Stimulated activated CD8-positive, alpha-beta memory T cell treated with anti-CD3 and anti-CD28 coated beads, Interleukin-7, amount 100 ng/mL, for 24 hours (primary cell): Measurements from ENCODE around the gene PHC3.

Source experiments
- DNase-seq: peaks from one replicate; pipeline ENCODE4 v3.0.0-alpha.2; 2020; ENCODE audit warnings: low read depth

The PHC3 gene

DNA sequence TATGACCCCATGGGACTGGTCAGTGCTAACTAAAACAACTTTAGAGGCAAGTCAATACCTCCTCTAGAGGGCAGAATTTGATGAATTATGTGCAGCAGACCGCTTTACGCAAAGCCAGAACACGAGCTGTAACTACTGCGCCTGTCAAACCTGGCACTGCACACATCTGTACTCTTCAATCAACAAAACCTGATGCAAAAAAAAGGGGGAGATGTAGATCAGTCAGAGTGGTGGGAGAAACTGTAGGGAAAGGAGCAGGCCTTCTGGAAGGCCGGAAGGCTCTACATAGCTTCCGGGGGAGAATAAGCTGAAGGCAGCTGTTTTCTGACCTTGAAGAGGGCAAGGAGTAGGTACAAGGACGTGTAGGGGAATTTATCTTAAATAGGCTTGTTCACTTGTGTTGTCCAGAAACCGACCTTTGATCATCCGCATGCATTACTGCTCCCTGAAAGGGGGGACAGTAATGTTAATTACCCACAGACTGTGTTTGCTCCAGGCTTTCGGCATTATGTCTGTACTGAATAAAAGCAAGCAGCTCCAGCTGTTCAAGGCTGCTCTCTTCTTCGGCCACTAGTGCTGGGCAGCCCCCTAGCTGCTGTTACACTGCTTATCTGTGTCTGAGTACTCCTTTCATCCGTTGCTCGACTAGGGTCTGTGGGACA, 102.8 kb downstream of the PHC3 start:
- DNase-seq, result no peak

GRCh38 chr3:170077361-170077760, 104.2 kb downstream of the PHC3 start:
- DNase-seq, result no peak

DNA sequence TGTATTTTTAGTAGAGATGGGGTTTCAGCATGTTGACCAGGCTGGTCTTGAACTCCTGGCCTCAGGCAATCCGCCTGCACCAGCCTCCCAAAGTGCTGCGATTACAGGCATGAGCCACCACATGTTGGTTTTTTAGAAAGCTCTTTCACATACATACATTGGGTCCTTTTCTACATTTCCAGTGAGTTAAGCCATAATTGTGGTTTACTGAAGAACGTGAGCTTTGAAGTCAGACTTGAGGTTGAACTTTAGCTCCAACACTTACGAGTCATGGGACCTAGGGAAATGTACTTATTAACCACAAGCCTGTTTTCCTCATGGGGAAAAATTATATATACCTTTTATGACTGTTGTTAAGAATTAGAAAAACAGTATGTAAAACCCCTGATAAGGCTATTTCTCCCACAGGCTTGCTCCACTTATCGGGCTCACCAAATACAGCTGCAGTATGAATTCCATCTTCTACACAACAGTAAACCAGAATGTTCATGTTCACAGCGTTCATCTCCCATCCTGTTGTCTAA, 104.8 kb downstream of the PHC3 start:
- no peak for DNase-seq

- DNase-seq, result no peak
Observed at GRCh38 chr3:170075441-170076091, 106.0 kb downstream of the PHC3 start.

DNA sequence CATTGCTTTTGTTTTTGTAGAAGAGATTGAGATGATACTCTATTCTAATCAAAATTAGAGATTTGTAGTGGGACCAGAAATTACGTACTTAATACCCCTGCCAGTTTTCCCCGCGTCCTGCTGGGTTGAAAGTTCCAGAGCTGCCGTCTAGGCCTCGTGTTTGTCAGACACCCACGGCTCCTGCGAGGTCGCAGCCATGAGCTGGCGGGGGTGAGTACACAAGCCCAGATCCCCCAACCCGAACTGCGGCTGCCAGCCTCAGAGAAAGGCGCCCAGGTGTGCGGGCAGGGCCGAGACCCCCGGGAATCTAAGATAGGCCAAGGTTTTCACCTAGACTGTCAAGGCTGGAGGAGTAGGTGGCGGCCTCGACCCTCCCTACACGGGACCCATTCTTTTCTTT, 117.4 kb downstream of the PHC3 start:
- no peak for DNase-seq

GRCh38 chr3:170063691-170064090, 117.8 kb downstream of the PHC3 start:
- no peak for DNase-seq

DNA sequence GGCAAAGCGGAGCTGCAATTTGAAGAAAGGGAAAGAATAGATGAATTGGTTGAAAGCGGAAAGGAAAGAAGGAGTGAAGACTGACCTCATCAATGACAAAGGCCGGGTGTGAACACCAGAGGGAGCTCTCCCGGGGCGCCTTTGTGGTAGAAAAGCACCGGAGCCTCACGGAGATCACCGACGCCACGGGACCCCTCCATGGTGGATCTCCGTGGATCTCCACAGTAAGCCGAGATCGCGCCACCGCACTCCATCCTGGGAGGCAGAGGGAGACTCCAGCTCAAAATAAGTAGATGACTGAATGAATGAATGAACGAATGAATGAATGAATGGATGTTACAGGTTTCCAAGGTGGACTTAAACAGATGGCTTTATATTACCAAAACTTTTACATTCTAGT, 118.8 kb downstream of the PHC3 start:
- DNase-seq, result no peak

DNA sequence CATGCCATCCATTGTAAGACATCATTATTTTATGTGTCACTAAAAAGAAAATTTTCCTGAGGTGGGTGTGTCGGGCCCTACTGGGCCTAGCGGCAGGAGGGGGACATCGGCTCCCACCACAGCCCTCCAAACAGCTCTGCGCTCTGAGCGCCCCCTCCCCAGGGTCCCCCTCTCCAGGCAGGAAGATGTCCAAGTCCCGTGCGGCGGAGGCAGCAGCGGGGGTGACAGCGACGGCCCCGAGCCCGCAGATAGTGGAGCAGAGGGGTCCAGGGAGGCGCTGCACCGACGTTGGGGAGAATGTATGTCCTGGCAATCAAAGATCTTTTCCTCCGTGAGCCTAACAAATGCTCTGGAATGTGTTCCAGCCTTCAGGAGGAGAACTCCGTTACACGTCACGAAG, 119.5 kb downstream of the PHC3 start:
- no peak for DNase-seq

DNA sequence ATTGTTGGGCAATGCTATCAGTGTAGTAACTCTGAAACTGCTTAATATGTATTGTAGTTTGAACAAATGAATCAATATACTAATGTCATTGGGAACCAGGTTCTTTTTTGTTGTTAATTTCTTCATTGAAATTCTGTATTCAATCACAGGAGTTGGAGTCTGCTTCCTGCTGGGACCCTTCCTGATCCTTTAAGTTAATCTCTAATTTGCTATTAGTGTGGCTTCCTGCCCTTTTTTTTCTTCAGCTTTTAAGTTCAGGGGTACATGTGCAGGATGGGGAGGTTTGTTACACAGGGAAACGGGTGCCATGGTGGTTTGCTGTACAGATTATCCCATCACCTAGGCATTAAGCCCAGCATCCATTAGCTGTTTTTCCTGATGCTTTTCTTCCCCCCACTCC, 122.1 kb downstream of the PHC3 start:
- no peak for DNase-seq

DNA sequence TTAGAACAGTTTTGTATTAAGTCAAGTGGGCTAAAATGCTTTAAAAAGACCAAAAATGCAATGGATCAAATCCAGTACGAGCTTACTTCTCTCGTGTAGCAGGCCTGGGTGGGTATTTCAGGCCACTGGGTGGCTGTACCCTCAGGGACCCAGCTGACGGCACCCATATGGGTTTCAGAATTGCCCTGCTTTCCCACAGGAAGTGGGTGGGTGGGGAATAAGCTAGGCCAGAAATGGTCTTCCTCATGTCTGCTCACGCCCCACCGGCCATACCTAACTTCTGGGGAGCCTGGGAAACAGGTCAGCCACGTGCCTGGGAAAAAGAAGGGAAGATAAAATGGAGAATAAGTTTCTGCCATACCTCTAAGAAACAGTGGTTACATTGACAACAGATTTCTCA, 123.4 kb downstream of the PHC3 start:
- DNase-seq, result no peak

GRCh38 chr3:170057550-170057949, 124.0 kb downstream of the PHC3 start:
- DNase-seq, result no peak

DNA sequence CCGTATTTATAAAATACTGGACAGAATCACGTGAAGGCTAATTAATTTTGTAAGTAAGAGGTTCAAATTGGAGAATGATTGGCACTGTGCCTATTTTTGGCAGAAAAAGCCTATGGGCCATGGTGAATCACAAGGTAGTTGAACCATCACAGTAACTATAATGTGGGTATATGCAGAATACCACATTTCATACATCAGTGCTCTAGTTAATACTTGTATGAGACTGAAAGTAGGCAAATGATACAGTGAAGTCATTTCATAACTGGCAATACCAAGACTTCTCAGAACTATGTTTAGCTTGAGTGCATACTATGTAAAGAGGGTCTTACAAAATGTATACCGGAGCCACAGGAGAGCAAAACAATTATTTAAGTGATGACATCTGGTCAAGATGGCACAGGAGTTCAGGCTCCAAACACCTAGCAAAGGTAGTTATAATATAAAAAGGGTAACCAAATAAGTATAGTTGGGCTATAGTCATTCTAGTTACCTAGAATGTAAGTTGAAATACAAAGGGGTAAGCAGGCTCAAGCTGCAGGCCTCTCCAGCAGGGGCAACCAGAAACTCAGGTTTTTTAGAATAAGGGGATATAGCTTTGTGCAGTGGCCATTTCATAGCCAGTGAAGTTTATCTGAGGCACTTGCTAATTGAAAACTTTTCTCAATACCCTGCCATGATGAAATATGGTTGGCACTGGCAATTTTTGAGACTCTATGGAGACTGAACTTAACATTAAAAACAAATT, 124.7 kb downstream of the PHC3 start:
- DNase-seq, result no peak

- no peak for DNase-seq
Observed at GRCh38 chr3:170055209-170055608, 126.3 kb downstream of the PHC3 start.

DNA sequence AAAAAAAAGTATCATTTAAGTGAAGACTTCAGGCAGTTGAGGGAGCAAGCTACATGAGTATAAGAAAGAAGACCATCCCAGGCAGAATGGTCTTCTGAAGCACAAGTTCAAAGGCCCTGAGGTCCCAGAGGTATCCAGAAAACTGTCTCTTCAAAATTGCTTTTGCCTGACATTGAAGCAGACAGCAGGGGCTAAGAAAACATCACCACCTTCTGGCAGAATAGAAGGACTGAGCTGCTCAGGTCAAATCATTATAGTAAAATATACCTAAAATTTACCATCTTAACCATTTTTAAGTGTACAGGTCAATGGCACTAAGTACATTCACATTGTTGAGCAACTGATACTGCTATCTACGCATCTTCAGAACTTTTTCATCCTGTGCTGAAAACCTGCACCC, 127.3 kb downstream of the PHC3 start:
- no peak for DNase-seq

- DNase-seq, result no peak
Observed at GRCh38 chr3:170052398-170052797, 129.1 kb downstream of the PHC3 start.

DNA sequence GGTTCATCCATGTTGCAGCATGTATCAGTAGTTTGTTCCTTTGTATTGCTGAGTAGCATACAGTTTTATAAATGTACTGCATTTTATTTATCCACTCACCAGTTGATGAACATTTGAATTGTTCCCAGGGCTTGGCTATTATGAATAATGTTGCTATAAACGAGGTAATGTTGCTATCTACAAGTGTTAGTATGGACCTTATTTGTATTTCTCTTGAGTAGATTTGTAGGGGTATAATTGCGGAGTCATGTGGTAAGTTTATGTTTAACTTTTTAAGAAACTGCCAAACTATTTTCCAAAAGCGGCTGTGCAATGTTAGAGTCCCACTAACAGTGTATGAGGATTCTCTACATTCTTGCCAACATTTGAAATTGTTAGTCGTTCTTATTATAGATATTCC, 130.8 kb downstream of the PHC3 start:
- no peak for DNase-seq

- no peak for DNase-seq
Observed at GRCh38 chr3:170049146-170050000, 132.2 kb downstream of the PHC3 start.

DNA sequence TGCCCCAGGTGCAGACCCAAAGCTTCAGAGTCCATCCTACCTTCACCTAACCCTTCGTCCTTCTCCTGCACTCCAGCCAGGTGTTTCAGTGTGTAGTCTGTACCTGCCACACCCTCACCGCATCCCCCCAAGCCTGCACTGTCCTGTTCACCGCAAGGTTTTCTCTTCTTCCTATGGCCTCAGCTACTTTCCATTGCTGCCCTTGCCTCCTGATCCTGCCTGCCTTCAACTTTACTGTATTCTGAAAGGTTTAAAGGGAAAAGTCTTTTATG, 134.5 kb downstream of the PHC3 start:
- no peak for DNase-seq

DNA sequence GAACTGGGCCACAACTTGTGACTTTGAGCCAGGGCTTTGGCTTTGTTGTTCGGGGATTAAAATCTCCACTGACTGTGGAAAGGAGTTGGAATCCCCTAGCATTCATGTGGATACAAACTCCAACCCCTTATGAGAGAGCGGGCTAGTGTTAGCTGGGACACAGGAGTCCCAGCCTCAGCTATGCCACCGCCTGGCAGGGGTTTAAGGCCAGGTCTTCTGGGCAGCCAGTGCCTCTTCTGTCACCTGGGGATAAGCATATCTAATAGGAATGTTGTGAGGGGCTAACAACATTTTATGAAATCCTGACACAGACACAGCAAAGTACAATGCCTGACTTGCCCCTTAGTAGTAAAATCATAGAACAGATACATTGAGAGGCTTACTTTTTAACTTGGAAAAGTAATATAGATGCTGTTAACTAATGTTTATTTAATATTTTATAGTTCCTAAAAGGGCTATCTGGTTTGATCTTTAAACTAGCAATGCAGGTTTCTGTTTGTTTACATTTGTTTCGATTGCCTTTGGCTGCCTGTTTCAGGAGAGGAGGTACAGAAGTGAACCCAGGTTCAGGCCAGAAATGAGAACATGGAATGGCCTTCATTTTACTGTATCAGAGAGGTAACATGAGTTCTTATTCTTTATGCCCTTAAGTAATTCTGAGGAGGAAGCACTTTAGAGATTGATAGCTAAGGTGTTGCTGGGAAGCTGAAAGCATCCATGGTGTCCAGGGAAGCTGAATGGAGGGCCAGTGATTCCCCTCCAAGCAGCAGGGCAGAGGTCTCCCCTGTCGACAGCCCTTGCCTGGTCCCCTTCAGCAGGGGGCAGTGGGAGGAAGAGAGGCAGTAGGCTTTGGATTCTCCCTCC, 135.0 kb downstream of the PHC3 start:
- no peak for DNase-seq

DNA sequence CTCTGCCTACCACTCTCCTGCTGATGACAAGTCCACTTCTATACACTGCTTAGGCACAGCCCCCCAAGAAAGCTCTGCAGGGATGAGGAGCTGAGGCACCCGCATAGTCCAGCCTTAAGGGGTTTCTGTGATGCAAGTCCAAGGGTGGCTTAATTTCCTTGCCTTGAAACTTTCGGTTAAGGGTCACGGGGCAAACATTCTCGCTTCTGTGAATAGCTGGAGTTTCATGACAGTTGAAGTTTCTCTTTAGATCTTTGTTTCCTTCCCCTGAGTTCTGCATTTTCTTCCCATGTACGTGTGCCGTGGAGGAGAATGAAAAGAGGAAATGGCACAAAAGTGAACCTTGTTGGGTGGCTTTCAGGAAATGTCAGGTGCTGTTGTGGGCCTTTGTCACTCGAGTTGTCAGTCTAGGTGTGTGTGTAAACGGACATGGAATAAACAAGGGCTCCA, 136.7 kb downstream of the PHC3 start:
- DNase-seq, result no peak

- DNase-seq, result no peak
Observed at GRCh38 chr3:170044271-170044670, 137.3 kb downstream of the PHC3 start.
